Measurements from ENCODE around the gene SULF2.

The SULF2 gene

GRCh38 chr20:47684306-47685080 is 100.8 kb downstream of the SULF2 start:
- DNase-seq (ENCODE audit: low read depth in 2 of 2): no peak

- DNase-seq (ENCODE audit: low read depth in 2 of 2): no peak
These were observed 102.4 kb downstream of the SULF2 start for GRCh38 chr20:47682916-47683315.

- DNase-seq (ENCODE audit: low read depth in 2 of 2): no peak
These were observed 103.1 kb downstream of the SULF2 start for GRCh38 chr20:47682028-47682783.

GRCh38 chr20:47680804-47681529 is 104.3 kb downstream of the SULF2 start:
- no peak for DNase-seq (ENCODE audit: low read depth in 2 of 2)

GRCh38 chr20:47679462-47679861 is 105.8 kb downstream of the SULF2 start:
- DNase-seq (ENCODE audit: low read depth in 2 of 2): no peak

- no peak for DNase-seq (ENCODE audit: low read depth in 2 of 2)
These were observed 106.7 kb downstream of the SULF2 start for GRCh38 chr20:47678536-47678935.

GRCh38 chr20:47677635-47678453 is 107.4 kb downstream of the SULF2 start:
- peak; percentile 28 to 36 for DNase-seq (ENCODE audit: low read depth in 2 of 2)

- no peak for DNase-seq (ENCODE audit: low read depth in 2 of 2)
These were observed 108.2 kb downstream of the SULF2 start for GRCh38 chr20:47676912-47677634.

- no peak for DNase-seq (ENCODE audit: low read depth in 2 of 2)
These were observed 109.0 kb downstream of the SULF2 start for GRCh38 chr20:47676219-47676721.

GRCh38 chr20:47675190-47676142 is 109.8 kb downstream of the SULF2 start:
- no peak for DNase-seq (ENCODE audit: low read depth in 2 of 2)

GRCh38 chr20:47674686-47675085 is 110.6 kb downstream of the SULF2 start:
- no peak for DNase-seq (ENCODE audit: low read depth in 2 of 2)

GRCh38 chr20:47674145-47674544 is 111.1 kb downstream of the SULF2 start:
- no peak for DNase-seq (ENCODE audit: low read depth in 2 of 2)

GRCh38 chr20:47673671-47673955 is 111.7 kb downstream of the SULF2 start:
- DNase-seq (ENCODE audit: low read depth in 2 of 2): no peak

- no peak for DNase-seq (ENCODE audit: low read depth in 2 of 2)
These were observed 112.2 kb downstream of the SULF2 start for GRCh38 chr20:47672886-47673670.

GRCh38 chr20:47672166-47672565 is 113.1 kb downstream of the SULF2 start:
- no peak for DNase-seq (ENCODE audit: low read depth in 2 of 2)

GRCh38 chr20:47670913-47671312 is 114.4 kb downstream of the SULF2 start:
- no peak for DNase-seq (ENCODE audit: low read depth in 2 of 2)

- DNase-seq (ENCODE audit: low read depth in 2 of 2): no peak
These were observed 115.1 kb downstream of the SULF2 start for GRCh38 chr20:47669927-47670890.

GRCh38 chr20:47669489-47669888 is 115.8 kb downstream of the SULF2 start:
- no peak for DNase-seq (ENCODE audit: low read depth in 2 of 2)
